Common myeloid progenitor, CD34-positive (primary cell): ENCODE data around the gene INTS7.
"Not testable (repeated sequence)": the region's sequence is repeated elsewhere in the genome, so short reads cannot be mapped to it uniquely, and the experiment has no call there.

Experiments
- CTCF ChIA-PET: fragments of 350-600 bp; sonication (Branson Sonifier 250); formaldehyde crosslinking; loops from one replicate; lab custom pipeline; 2021; ENCODE audit warnings: antibody characterized with exemption; lab: Charles Lee
- POLR2A ChIA-PET: fragments of 350-600 bp; sonication (Branson Sonifier 250); formaldehyde crosslinking; loops from one replicate; lab custom pipeline; 2021; ENCODE audit warnings: antibody characterized with exemption; lab: Charles Lee
- DNase-seq, 3 donors: peaks; one replicate each; pipeline versions ENCODE4 v3.0.0 to v3.0.0-alpha.2; 2013
- H3K27ac ChIP-seq, 2 experiments: 1 replicate in 1 of 2; 2 replicates in 1 of 2; pipeline ENCODE4 v1.7.0; 2013; ENCODE audit warnings: inconsistent platforms in 2 of 2, low read length in 2 of 2, mild to moderate bottlenecking in 2 of 2, low read depth in 1 of 2, moderate library complexity in 1 of 2; ENCODE audit not compliant: severe bottlenecking in 2 of 2, insufficient read depth in 1 of 2, poor library complexity in 1 of 2
- H3K27me3 ChIP-seq, 5 experiments: replicated peaks in 2 of 5; 1 replicate in 3 of 5; 2 replicates in 2 of 5; pipeline versions ENCODE4 v1.6.1 to v1.7.0; 2013; ENCODE audit warnings: low read length in 4 of 5, mild to moderate bottlenecking in 2 of 5, moderate library complexity in 2 of 5, inconsistent platforms in 1 of 5; ENCODE audit not compliant: insufficient read depth in 5 of 5, control insufficient read depth in 4 of 5
- H3K36me3 ChIP-seq, 4 experiments: 1 replicate in 2 of 4; 2 replicates in 2 of 4; pipeline versions ENCODE4 v1.6.1 to v1.7.0; 2013; ENCODE audit warnings: low read length in 3 of 4, control low read depth in 1 of 4, mild to moderate bottlenecking in 1 of 4; ENCODE audit not compliant: control insufficient read depth in 4 of 4, insufficient read depth in 4 of 4
- H3K4me1 ChIP-seq, 4 experiments: 1 replicate in 3 of 4; 2 replicates in 1 of 4; pipeline versions ENCODE4 v1.6.1 to v1.7.1; 2013; ENCODE audit warnings: low read length in 3 of 4, mild to moderate bottlenecking in 3 of 4, control low read depth in 1 of 4, inconsistent platforms in 1 of 4, moderate library complexity in 1 of 4; ENCODE audit not compliant: control insufficient read depth in 4 of 4, insufficient read depth in 4 of 4; ENCODE audit errors: control extremely low read depth in 1 of 4
- H3K4me3 ChIP-seq, 7 experiments: 1 replicate in 4 of 7; 2 replicates in 3 of 7; pipeline versions ENCODE4 v1.5.1 to v1.7.0; 2013; ENCODE audit warnings: mild to moderate bottlenecking in 7 of 7, low read length in 6 of 7, moderate library complexity in 6 of 7, inconsistent platforms in 2 of 7, low read depth in 2 of 7, control low read depth in 1 of 7; ENCODE audit not compliant: insufficient read depth in 4 of 7, control insufficient read depth in 1 of 7; ENCODE audit errors: extremely low read depth in 1 of 7
- H3K9me3 ChIP-seq, 5 experiments: 1 replicate in 4 of 5; 2 replicates in 1 of 5; pipeline versions ENCODE4 v1.6.1 to v1.7.1; 2013; ENCODE audit warnings: low read length in 4 of 5, mild to moderate bottlenecking in 2 of 5, inconsistent platforms in 1 of 5, low read depth in 1 of 5, moderate library complexity in 1 of 5; ENCODE audit not compliant: control insufficient read depth in 4 of 5, insufficient read depth in 2 of 5; ENCODE audit errors: control extremely low read depth in 1 of 5
- WGBS: methylation state at CpG from one replicate; pipeline ENCODE4 v1.1.5; 2013; ENCODE audit not compliant: insufficient coverage; 5-methylcytosine and 5-hydroxymethylcytosine counted together

Gene INTS7

DNA sequence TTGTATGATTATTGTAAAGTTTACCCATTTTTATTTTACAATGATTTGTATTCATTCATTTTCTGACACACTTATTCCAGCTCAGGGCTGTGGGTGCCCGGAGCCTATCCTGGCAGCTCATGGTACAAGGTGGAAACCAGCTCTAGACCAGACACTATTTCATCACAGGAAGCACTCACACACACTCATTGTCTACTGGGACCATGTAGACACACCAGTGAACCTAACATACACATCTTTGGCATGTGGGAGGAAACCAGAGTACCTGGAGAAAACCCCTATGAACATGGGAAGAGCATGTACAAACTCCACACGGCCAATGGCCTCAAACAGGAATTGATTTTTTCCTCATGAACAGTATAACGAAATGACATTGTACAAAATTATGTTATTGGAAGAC is 2.5 kb upstream of the INTS7 start:
- no peaks in the 10 kb centered on the region for H3K9me3 ChIP-seq
- ChIA-PET CTCF (interaction anchor here (0.7 to 1.6 kb wide), 3 partner anchors 10 to 73 kb away, joined by 3 to 5 read pairs (median 3); no protein-coding TSS in a partner anchor), POLR2A (no interaction called here)
- no peaks in the 10 kb centered on the region for H3K27me3 ChIP-seq
- no peak overlapping the region for H3K27ac ChIP-seq
- H3K4me1 ChIP-seq = peaks cover 6 to 46% (median 26%) of the 10 kb centered on the region in 4 experiments
- peaks cover 0 to 12% (median 0%) of the 10 kb centered on the region in 4 experiments for H3K36me3 ChIP-seq
- peak overlapping the region in 2 of 7 experiments; percentile 33 to 90 for H3K4me3 ChIP-seq
- WGBS = 100% methylated on average over 2 of the region's 3 CpGs
- no peak for DNase-seq

GRCh38 chr1:212035835-212036605 is 663 bp upstream of the INTS7 start:
- Histone ChIP-seq H3K4me3 (peak overlapping the region; percentile 84 to 99 (median 95)), H3K9me3 (no peaks in the 10 kb centered on the region), H3K36me3 (peaks cover 0 to 13% (median 0%) of the 10 kb centered on the region in 4 experiments), H3K4me1 (peaks cover 8 to 52% (median 27%) of the 10 kb centered on the region in 4 experiments), H3K27ac (peak overlapping the region; percentile 72 to 90), H3K27me3 (no peaks in the 10 kb centered on the region)
- ChIA-PET CTCF (interaction anchor here (0.5 to 3.5 kb wide), 30 partner anchors 8 to 579 kb away, joined by 3 to 25 read pairs (median 6); partner anchors contain the start of gene NEK2), POLR2A (no interaction called here)
- DNase-seq = no peak
- WGBS = 1% methylated on average over 15 of the region's 32 CpGs

DNA sequence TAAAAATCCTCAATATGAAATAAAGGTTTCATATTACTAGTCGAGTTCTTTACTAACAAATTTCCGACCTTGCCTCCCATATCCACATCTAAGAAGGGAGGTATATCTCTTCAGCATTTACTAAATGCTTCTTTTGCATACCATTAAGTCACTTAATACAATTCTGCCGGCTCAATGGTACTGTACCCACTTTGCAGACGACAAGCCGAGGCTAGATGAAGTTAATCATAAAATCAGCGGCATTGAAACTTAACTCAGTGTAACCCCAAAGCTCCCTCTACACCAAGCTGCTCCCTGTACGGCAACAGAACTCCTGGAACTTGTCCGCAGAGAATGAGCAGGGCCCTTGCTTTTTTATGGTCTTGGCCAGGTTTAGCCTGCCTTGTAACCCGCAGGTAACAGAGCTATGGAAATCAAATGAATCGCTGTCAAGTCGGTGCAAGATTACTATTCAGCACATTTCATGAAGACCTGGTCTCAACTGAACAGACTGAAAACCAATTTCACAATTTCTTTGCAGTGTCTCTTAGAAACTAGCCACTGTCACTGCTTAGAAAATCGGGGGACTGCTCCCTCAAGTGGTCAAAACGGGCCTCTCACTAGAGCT is 738 bp downstream of the INTS7 start:
- Histone ChIP-seq H3K9me3 (no peaks in the 10 kb centered on the region), H3K36me3 (peaks cover 0 to 10% (median 0%) of the 10 kb centered on the region in 4 experiments), H3K27ac (peak overlapping the region; percentile 52 to 90), H3K4me1 (peaks cover 8 to 47% (median 29%) of the 10 kb centered on the region in 4 experiments), H3K27me3 (no peaks in the 10 kb centered on the region), H3K4me3 (peak overlapping the region; percentile 84 to 99 (median 95))
- DNase-seq = no peak
- CTCF ChIA-PET = interaction anchor here (0.7 to 3.5 kb wide), 28 partner anchors 8 to 423 kb away, joined by 3 to 25 read pairs (median 6); partner anchors contain the start of gene NEK2
- 10% methylated on average over 10 of the region's 13 CpGs for WGBS
- POLR2A ChIA-PET = no interaction called here

GRCh38 chr1:212030936-212031528 is 4.3 kb downstream of the INTS7 start:
- no peak overlapping the region for H3K27ac ChIP-seq
- DNase-seq = no peak
- H3K9me3 ChIP-seq = no peaks in the 10 kb centered on the region
- H3K27me3 ChIP-seq = no peaks in the 10 kb centered on the region
- H3K4me1 ChIP-seq = peaks cover 8 to 22% (median 15%) of the 10 kb centered on the region in 4 experiments
- no CpG with 5 or more reads among the region's 1 CpG for WGBS
- CTCF ChIA-PET = interaction anchor here (0.5 to 1.2 kb wide), 4 partner anchors 18 to 426 kb away, joined by 3 to 5 read pairs (median 4); no protein-coding TSS in a partner anchor
- POLR2A ChIA-PET = no interaction called here
- no peak overlapping the region for H3K4me3 ChIP-seq
- H3K36me3 ChIP-seq = peaks cover 0 to 13% (median 6%) of the 10 kb centered on the region in 4 experiments

DNA sequence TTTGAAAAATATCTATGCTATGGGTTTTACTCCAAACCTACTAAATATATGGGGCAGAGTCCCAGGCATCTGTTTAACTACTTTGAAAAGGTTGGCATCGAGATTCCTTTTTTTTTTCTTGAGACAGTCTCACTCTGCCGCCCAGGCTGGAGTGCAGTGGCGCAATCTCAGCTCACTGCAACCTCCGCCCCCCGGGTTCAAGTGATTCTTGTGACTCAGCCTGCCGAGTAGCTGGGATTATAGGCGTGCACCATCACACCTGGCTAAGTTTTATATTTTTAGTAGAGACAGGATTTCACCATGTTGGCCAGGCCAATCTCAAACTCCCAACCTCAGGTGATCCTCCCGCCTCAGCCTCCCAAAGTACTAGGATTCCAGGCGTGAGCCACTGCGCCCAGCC is 7.6 kb downstream of the INTS7 start:
- H3K9me3 ChIP-seq, H3K27ac ChIP-seq, H3K27me3 ChIP-seq, POLR2A ChIA-PET, H3K4me1 ChIP-seq, DNase-seq, H3K4me3 ChIP-seq: not testable (repeated sequence)
- WGBS = 95% methylated on average over 10 of the region's 10 CpGs
- H3K36me3 ChIP-seq = peaks cover 0 to 21% (median 13%) of the 10 kb centered on the region in 4 experiments
- CTCF ChIA-PET = interaction anchor here (1.6 to 2.7 kb wide), 2 partner anchors 7 to 11 kb away, joined by 6 to 16 read pairs; partner anchors contain the start of genes DTL and INTS7

DNA sequence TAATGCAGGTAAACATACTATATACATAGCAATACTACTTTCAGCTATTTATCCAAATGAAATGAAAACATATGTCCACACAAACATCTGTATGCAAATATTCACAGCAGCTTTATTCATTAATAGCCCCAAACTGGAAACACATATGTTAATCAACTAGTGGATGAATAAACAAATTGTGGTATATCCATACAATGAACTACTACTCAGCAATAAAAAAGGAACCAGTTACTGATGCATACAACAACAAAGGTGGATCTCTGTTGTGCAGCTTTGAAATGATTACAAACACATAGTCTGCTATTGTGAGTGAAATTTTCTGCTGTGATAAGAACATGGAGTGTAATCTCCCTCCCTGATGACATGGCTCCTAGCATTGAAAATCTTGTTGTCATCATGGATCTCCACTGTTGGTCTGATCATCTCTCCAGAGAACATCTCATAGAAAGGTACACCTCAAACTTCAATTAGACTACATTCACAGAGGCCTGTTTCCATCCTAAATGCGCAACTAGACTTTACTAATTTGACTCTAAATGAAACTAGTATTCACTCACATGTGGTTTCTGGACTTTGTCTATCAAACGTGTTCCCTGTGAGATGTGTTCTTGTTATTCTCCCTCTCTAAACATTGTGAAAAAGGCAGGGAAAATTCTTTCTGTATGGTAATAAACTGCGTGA is 10.7 kb downstream of the INTS7 start:
- no peaks in the 10 kb centered on the region for H3K27me3 ChIP-seq
- peaks cover 2 to 7% (median 4%) of the 10 kb centered on the region in 5 experiments for H3K9me3 ChIP-seq
- no peak overlapping the region for H3K27ac ChIP-seq
- H3K36me3 ChIP-seq = peaks cover 5 to 26% (median 14%) of the 10 kb centered on the region in 4 experiments
- WGBS = 100% methylated on average over 1 of the region's 3 CpGs
- H3K4me1 ChIP-seq = no peaks in the 10 kb centered on the region
- ChIA-PET POLR2A (interaction anchor here (0.6 kb wide), 1 partner anchor 15 kb away, joined by 3 read pairs; no protein-coding TSS in a partner anchor), CTCF (interaction anchor here (1.7 to 2.7 kb wide), 3 partner anchors 10 to 12 kb away, joined by 4 to 16 read pairs (median 12); partner anchors contain the start of genes DTL and INTS7)
- no peak for DNase-seq
- H3K4me3 ChIP-seq = no peak overlapping the region
